Endometrial microvascular endothelial cells (primary cell): Measurements from ENCODE around the gene LRRC66. TPM values are rescaled to one million over a fixed set of nuclear protein-coding genes. Genes with fewer than 3 reads are reported as not detected.

Experiments used
- in situ Hi-C: cut with HindIII; loops from 2 replicates; pipeline ENCODE4 v1.10.0; 2017; ENCODE audit warnings: low sequenced_read_pairs, low pct_unique_long_range_greater_than_20kb; ENCODE audit errors: inconsistent ontology term
- total RNA-seq: library from RNA; depleted of rRNA; stranded (reverse); fragments of >200 nt; gene quantifications from one replicate; pipeline ENCODE4 v1.2.3, GENCODE V29; 2015; ENCODE audit errors: inconsistent ontology term

LRRC66 gene
- total RNA-seq, 1 donor from 2014 or later: 0.09 TPM

GRCh38 chr4:52015366-52015765 is 4.8 kb downstream of the LRRC66 start:
- in situ Hi-C loops: no loop called here

- in situ Hi-C loops: no loop called here
Observed at GRCh38 chr4:52014903-52015302, 5.3 kb downstream of the LRRC66 start.

GRCh38 chr4:52012651-52013050 is 7.5 kb downstream of the LRRC66 start:
- in situ Hi-C loops: no loop called here

- in situ Hi-C loops: no loop called here
Observed at GRCh38 chr4:52010986-52011385, 9.2 kb downstream of the LRRC66 start.

GRCh38 chr4:52006887-52007286 is 13.3 kb downstream of the LRRC66 start:
- in situ Hi-C loops: no loop called here

GRCh38 chr4:52005604-52006273 is 14.4 kb downstream of the LRRC66 start:
- in situ Hi-C loops: no loop called here

- in situ Hi-C loops: no loop called here
Observed at GRCh38 chr4:52004414-52004813, 15.7 kb downstream of the LRRC66 start.

- in situ Hi-C loops: no loop called here
Observed at GRCh38 chr4:52001616-52002015, 18.5 kb downstream of the LRRC66 start.

- in situ Hi-C loops: no loop called here
Observed at GRCh38 chr4:51999250-51999649, 20.9 kb downstream of the LRRC66 start.

- in situ Hi-C loops: no loop called here
Observed at GRCh38 chr4:51998837-51999236, 21.3 kb downstream of the LRRC66 start.

- in situ Hi-C loops: no loop called here
Observed at GRCh38 chr4:51997647-51998046, 22.5 kb downstream of the LRRC66 start.

GRCh38 chr4:51995647-51996220 is 24.4 kb downstream of the LRRC66 start:
- in situ Hi-C loops: no loop called here

- in situ Hi-C loops: no loop called here
Observed at GRCh38 chr4:51965862-51966261, 54.3 kb downstream of the LRRC66 start.

- in situ Hi-C loops: no loop called here
Observed at GRCh38 chr4:51963841-51964517, 56.2 kb downstream of the LRRC66 start.

GRCh38 chr4:51960486-51960885 is 59.7 kb downstream of the LRRC66 start:
- in situ Hi-C loops: no loop called here

- in situ Hi-C loops: no loop called here
Observed at GRCh38 chr4:51958199-51958968, 61.8 kb downstream of the LRRC66 start.
